ENCODE results near the gene MMP19.
"Not testable (repeated sequence)": the region's sequence is repeated elsewhere in the genome, so short reads cannot be mapped to it uniquely, and the experiment has no call there.

Gene MMP19

DNA sequence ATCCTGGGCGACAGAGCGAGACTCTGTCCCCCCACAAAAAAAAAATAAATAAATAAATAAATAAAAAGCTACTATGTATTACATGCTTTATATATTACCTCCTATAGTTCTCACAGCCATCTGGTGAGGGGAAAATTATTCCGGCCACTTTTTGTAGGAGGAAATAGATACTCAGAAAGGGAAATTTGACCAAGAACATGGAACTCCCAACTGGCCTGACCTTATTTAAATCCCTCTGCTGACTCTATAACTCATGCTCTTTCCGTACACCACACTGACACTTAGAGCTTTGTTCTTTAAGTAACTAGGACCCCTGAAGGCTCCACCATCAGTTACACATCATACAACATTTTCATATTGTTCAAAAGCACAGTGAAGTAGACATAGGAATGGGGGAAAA lies 2.2 kb upstream of the MMP19 start:
- Histone ChIP-seq H3K36me3 (ENCODE audit: control insufficient read depth, insufficient read depth, low read length) (peaks cover 8% of the 10 kb centered on the region), H3K9me3 (ENCODE audit: control insufficient read depth, low read length) (no peaks in the 10 kb centered on the region), H3K4me3 (ENCODE audit: extremely low read depth, insufficient read depth, low read length, poor library complexity, severe bottlenecking) (no peak overlapping the region), H3K27ac (ENCODE audit: low read depth, low read length, severe bottlenecking) (no peak overlapping the region), H3K4me1 (ENCODE audit: control insufficient read depth, insufficient read depth, low read length, poor library complexity, severe bottlenecking) (peaks cover 21% of the 10 kb centered on the region)
- WGBS, 2 experiments (ENCODE audit: insufficient coverage in 2 of 2) = 88% methylated on average over 1 of the region's 4 CpGs; no CpG with 5 or more reads in 1 of the 2 experiments

DNA sequence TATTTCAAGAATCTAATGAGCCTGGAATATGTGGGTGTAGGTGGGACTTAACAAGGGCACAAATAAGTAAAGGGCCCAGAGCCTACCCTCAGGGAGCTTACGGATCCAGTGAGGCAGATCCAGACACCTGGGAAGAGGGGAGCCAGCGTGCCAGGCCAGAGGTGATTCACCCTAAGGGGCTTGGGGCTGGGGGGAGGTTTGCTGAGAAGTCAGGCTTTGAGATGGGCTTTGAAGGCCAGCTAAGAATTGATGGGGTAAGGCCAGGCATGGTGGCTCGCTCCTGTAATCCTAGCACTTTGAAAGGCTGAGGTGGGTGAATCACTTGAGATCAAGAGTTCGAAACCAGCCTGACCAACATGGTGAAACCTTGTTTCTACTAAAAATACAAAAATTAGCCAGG lies 695 bp upstream of the MMP19 start:
- Histone ChIP-seq H3K9me3 (ENCODE audit: control insufficient read depth, low read length) (no peaks in the 10 kb centered on the region), H3K4me1 (ENCODE audit: control insufficient read depth, insufficient read depth, low read length, poor library complexity, severe bottlenecking) (peaks cover 21% of the 10 kb centered on the region), H3K36me3 (ENCODE audit: control insufficient read depth, insufficient read depth, low read length) (peaks cover 8% of the 10 kb centered on the region), H3K27ac (ENCODE audit: low read depth, low read length, severe bottlenecking) (peak overlapping the region; percentile 16), H3K4me3 (ENCODE audit: extremely low read depth, insufficient read depth, low read length, poor library complexity, severe bottlenecking) (no peak overlapping the region)
- 89 to 97% methylated on average over 3 to 4 of the region's 4 CpGs for WGBS, 2 experiments (ENCODE audit: insufficient coverage in 2 of 2)

DNA sequence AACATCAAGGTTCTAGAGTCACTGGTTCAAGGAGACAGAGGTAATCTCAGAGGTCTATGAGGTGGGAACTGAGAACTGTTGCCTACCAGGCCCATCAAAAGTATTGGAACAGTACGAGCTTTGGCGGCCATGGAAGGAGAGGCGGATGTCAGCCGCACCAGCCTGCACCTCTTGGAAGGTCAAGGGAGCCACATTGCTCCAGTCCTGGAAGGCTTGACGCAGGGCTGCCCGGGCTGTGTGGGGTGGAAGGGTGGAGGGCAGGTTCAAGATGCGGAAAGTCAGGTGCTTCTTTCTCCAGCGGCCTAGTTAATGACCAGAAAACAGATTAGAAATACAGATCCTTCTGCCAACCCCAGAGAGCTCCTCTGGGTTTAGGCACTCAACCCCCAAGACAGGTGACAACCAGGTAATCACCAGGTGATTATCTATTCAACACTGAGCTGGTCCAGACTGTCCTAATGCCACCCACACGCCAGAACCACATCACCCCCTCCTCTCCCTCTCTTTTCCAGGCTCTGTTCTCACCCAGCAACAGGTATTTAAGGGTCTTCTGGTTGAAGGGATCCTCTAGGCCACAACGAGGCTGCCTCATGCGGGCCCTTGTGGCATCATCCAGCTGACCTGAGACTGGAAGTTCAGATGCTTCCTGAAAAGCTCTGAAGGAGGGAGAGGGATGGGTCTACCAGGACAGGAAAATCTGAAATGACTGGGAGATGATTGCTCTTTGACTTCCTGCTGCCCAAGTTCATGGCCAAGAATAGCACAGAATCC lies 2.0 kb downstream of the MMP19 start:
- peaks cover 5% of the 10 kb centered on the region for H3K4me1 ChIP-seq (ENCODE audit: control insufficient read depth, insufficient read depth, low read length, poor library complexity, severe bottlenecking)
- WGBS, 2 experiments (ENCODE audit: insufficient coverage in 2 of 2) = 91 to 97% methylated on average over 7 to 8 of the region's 11 CpGs
- no peaks in the 10 kb centered on the region for H3K9me3 ChIP-seq (ENCODE audit: control insufficient read depth, low read length)
- no peak overlapping the region for H3K4me3 ChIP-seq (ENCODE audit: extremely low read depth, insufficient read depth, low read length, poor library complexity, severe bottlenecking)
- H3K36me3 ChIP-seq (ENCODE audit: control insufficient read depth, insufficient read depth, low read length) = peaks cover 18% of the 10 kb centered on the region
- no peak overlapping the region for H3K27ac ChIP-seq (ENCODE audit: low read depth, low read length, severe bottlenecking)

DNA sequence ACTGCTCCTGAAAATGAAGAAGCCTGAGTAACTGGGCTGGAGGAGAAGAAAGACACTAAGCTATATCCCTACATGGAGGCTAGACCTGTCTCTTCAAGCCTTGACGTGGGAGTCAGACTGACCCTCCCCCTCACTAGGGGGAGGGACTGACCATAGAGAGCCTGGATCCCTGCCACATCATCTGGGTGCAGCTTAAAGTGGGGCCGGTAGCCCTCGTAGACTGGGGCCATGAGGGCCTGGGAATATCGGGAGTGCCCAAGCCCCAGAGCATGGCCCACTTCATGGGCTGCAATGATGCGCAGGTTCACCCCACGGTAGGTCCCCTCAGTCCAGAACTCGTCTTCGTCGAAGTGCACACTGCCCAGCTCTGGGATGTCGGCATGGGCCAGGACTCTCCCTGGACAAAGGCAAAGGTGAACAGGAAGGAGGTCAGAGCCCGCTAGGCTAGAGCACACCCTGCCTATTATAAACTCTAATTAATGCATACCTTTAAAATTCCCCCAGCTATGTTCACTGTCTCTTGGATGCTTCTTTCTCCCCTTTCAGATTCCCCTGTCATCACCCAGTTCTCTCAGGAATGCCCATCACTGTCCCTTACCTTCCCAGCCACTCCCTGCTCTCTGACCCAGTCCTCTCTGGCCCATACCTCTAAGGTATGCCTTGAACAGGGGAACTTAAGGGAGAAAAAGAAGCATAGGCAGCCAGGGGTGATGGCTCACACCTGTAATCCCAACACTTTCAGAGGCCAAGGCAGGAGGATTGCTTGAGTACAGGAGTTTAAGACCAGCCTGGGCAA lies 3.2 kb downstream of the MMP19 start:
- Histone ChIP-seq H3K4me3 (ENCODE audit: extremely low read depth, insufficient read depth, low read length, poor library complexity, severe bottlenecking) (no peak overlapping the region), H3K27ac (ENCODE audit: low read depth, low read length, severe bottlenecking) (no peak overlapping the region), H3K4me1 (ENCODE audit: control insufficient read depth, insufficient read depth, low read length, poor library complexity, severe bottlenecking) (peaks cover 5% of the 10 kb centered on the region), H3K9me3 (ENCODE audit: control insufficient read depth, low read length) (no peaks in the 10 kb centered on the region), H3K36me3 (ENCODE audit: control insufficient read depth, insufficient read depth, low read length) (peaks cover 29% of the 10 kb centered on the region)
- WGBS, 2 experiments (ENCODE audit: insufficient coverage in 2 of 2) = 97% methylated on average over 8 to 9 of the region's 11 CpGs

DNA sequence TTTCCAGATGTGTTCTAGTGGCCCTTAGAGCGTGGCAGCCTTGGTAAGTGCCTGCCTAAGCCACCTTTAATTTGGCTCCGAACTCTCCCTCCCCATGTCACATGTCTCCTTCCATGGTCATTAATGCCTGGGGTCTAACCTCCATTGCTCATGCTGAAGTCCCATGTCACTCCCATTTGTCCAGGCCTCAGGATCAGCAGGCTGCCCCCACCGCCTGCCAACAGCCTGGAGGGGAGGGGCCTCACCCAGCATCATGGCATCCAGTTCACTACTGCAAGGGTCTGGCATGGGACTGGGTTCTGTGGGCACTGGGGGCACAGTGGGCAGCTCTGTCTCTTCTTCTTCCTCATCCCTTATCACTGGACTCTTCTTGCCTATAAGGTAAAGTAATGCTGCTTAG lies 4.4 kb downstream of the MMP19 start:
- Histone ChIP-seq H3K4me3 (ENCODE audit: extremely low read depth, insufficient read depth, low read length, poor library complexity, severe bottlenecking) (no peak overlapping the region), H3K27ac (ENCODE audit: low read depth, low read length, severe bottlenecking) (no peak overlapping the region), H3K4me1 (ENCODE audit: control insufficient read depth, insufficient read depth, low read length, poor library complexity, severe bottlenecking) (peaks cover 5% of the 10 kb centered on the region), H3K36me3 (ENCODE audit: control insufficient read depth, insufficient read depth, low read length) (peaks cover 33% of the 10 kb centered on the region), H3K9me3 (ENCODE audit: control insufficient read depth, low read length) (no peaks in the 10 kb centered on the region)
- 95% methylated on average over 2 to 3 of the region's 3 CpGs for WGBS, 2 experiments (ENCODE audit: insufficient coverage in 2 of 2)

DNA sequence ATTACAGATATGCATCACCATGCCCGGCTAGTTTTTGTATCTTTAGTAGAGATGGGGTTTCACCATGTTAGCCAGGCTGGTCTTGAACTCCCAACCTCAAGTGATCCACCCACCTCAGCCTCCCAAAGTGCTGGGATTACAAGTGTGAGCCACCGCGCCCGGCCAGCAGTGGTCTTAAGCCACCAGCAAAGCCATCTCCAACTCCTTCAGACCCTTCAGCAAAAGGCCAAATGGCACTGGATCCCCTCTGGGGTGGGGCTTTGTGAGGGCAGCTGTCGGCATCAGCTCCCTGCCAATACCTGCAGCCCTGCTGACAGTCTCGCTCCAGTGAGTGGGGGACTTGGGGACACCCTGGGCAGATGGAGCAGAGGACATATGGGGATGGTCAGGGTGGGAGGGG lies 8.3 kb downstream of the MMP19 start:
- 87 to 96% methylated on average over 3 to 4 of the region's 6 CpGs for whole genome bisulfite sequencing, 2 experiments (ENCODE audit: insufficient coverage in 2 of 2)
- H3K4me3 ChIP-seq (ENCODE audit: extremely low read depth, insufficient read depth, low read length, poor library complexity, severe bottlenecking); H3K9me3 ChIP-seq (ENCODE audit: control insufficient read depth, low read length): not testable (repeated sequence)

DNA sequence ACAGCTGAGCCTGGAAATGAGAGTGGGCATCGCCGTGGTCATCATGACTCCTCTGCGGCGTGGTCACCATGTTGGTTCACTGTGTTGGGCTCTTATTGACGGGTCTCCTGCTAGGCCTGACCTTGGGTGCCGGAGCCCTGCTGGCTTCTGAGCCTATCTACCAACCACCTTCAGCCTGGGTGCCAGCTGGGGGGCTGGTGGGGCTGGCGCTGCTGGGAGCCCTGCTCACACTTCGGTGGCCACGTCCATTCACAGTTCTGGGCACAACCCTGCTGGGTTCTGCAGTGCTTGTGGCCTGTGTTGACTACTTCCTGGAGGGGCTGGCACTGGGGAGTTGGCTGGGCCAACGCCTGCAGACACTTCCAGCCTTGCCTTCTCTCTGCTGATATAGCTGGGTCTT lies 9.7 kb downstream of the MMP19 start:
- Histone ChIP-seq H3K27ac (ENCODE audit: low read depth, low read length, severe bottlenecking) (no peak overlapping the region), H3K9me3 (ENCODE audit: control insufficient read depth, low read length) (no peaks in the 10 kb centered on the region), H3K36me3 (ENCODE audit: control insufficient read depth, insufficient read depth, low read length) (peaks cover 35% of the 10 kb centered on the region), H3K4me3 (ENCODE audit: extremely low read depth, insufficient read depth, low read length, poor library complexity, severe bottlenecking) (no peak overlapping the region), H3K4me1 (ENCODE audit: control insufficient read depth, insufficient read depth, low read length, poor library complexity, severe bottlenecking) (peaks cover 13% of the 10 kb centered on the region)
- 94 to 99% methylated on average over 9 to 10 of the region's 10 CpGs for WGBS, 2 experiments (ENCODE audit: insufficient coverage in 2 of 2)

More for the DNA sequence above, 8.3 kb downstream of the MMP19 start:
- Histone ChIP-seq H3K4me1 (ENCODE audit: control insufficient read depth, insufficient read depth, low read length, poor library complexity, severe bottlenecking) (peaks cover 13% of the 10 kb centered on the region), H3K36me3 (ENCODE audit: control insufficient read depth, insufficient read depth, low read length) (peaks cover 28% of the 10 kb centered on the region)
- not testable (repeated sequence) for H3K27ac ChIP-seq (ENCODE audit: low read depth, low read length, severe bottlenecking)

DNA sequence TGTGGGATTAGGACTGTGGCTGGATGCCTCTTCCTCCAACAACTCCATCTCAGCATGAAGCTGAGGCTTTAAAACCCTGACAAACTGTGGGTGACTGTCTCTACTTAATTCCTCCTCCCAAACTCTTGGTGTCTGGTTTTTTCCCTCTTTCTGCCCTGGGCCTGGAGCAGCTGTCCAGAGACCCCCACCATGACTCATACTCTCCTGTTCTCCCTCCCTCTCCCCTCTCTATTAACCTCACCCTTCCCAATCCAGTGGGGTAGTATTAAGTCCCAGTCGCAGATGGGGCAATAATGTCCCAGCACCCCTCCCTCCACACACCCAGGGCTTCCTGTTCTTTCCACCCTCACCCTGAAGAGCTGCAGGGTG lies 11.3 kb downstream of the MMP19 start:
- Histone ChIP-seq H3K9me3 (ENCODE audit: control insufficient read depth, low read length) (no peaks in the 10 kb centered on the region), H3K27ac (ENCODE audit: low read depth, low read length, severe bottlenecking) (peak overlapping the region; percentile 98), H3K4me1 (ENCODE audit: control insufficient read depth, insufficient read depth, low read length, poor library complexity, severe bottlenecking) (peaks cover 17% of the 10 kb centered on the region), H3K4me3 (ENCODE audit: extremely low read depth, insufficient read depth, low read length, poor library complexity, severe bottlenecking) (peak overlapping the region; percentile 91), H3K36me3 (ENCODE audit: control insufficient read depth, insufficient read depth, low read length) (peaks cover 43% of the 10 kb centered on the region)
- WGBS, 2 experiments (ENCODE audit: insufficient coverage in 2 of 2) = no CpG with 5 or more reads among the region's 1 CpG

DNA sequence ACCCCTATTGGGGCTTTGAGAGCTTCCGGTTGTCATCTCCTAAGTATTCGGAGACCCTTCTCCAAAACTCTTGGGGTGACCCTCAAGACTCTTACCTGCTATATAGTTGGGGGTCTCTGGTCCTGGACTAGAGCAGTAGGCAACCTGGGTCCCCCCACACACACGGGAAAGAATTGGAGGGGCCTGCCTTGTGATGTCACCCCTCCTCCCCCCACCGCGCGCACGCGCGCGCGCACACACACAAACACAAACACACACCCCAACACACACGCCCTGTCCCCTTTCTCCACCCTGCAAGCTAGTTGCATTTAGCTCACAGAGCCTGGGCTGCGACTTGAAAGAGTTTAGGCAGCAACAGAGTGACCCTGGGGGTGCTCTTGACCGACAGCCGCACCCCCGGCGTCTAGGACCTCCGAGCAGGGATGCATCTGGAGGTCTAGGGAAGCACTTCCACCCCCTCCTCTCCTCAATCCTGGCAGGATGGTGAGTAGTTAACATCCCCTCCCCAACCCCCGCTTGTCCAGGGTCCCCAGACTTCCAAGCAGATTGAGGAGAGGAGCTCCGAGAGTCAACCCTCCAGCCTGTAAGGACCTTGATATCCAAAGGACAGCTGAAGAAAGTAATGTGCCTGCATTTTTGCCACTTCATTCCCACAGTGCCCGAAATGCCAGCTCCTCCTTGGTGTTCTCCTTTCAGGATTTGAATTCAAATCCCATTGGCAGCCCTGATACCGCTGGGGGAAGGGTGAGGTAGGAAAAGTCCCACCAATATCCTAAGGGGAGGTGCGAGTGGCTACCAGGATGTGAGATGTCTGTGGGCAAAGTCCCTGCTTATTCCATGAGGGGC lies 11.9 kb downstream of the MMP19 start:
- 3 to 4% methylated on average over 12 to 15 of the region's 23 CpGs for WGBS, 2 experiments (ENCODE audit: insufficient coverage in 2 of 2)
- peaks cover 44% of the 10 kb centered on the region for H3K36me3 ChIP-seq (ENCODE audit: control insufficient read depth, insufficient read depth, low read length)
- peak overlapping the region; percentile 91 for H3K4me3 ChIP-seq (ENCODE audit: extremely low read depth, insufficient read depth, low read length, poor library complexity, severe bottlenecking)
- H3K27ac ChIP-seq (ENCODE audit: low read depth, low read length, severe bottlenecking) = peak overlapping the region; percentile 98
- H3K9me3 ChIP-seq (ENCODE audit: control insufficient read depth, low read length) = no peaks in the 10 kb centered on the region
- H3K4me1 ChIP-seq (ENCODE audit: control insufficient read depth, insufficient read depth, low read length, poor library complexity, severe bottlenecking) = peaks cover 17% of the 10 kb centered on the region

DNA sequence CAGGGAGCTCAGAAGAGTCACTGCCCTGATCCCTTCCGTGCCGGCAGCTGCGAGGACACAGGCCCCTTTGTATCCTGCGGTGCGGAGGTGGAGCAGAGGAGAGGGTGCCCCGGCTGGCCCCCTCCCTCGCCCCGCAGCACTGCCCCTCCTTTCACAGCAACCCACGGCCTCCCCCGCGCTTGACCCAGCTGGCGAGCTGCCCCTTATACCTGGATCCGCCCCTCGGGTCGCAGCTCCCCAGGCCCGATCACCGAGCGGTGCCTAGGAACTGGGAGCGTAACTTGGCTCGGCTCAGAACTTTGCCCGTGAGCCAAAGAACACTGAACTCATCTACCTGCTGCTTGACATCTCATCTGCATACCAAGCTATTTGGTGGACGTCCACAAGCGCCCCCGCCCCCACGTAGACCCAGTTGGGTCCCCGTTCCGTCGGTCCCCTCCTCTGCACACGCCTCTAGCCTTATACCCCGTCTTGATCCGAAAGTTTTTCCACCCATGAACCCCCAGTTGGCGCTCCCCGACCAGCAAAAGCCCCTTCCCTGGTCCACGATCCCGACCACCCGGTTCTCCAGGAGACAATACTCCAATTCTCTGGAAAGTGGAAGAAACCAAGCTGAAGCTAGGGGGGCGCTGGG lies 12.7 kb downstream of the MMP19 start:
- 0 to 1% methylated on average over 25 to 28 of the region's 37 CpGs for WGBS, 2 experiments (ENCODE audit: insufficient coverage in 2 of 2)

More for the DNA sequence above, 12.7 kb downstream of the MMP19 start:
- H3K4me1 ChIP-seq (ENCODE audit: control insufficient read depth, insufficient read depth, low read length, poor library complexity, severe bottlenecking) = peaks cover 17% of the 10 kb centered on the region
- H3K9me3 ChIP-seq (ENCODE audit: control insufficient read depth, low read length) = no peaks in the 10 kb centered on the region
- peaks cover 44% of the 10 kb centered on the region for H3K36me3 ChIP-seq (ENCODE audit: control insufficient read depth, insufficient read depth, low read length)
- H3K27ac ChIP-seq (ENCODE audit: low read depth, low read length, severe bottlenecking) = peak overlapping the region; percentile 98
- H3K4me3 ChIP-seq (ENCODE audit: extremely low read depth, insufficient read depth, low read length, poor library complexity, severe bottlenecking) = peak overlapping the region; percentile 91
